Lower lobe of right lung (tissue), 2 donors: ENCODE measurements around the gene ZNF197. TPM values are rescaled to one million over a fixed set of nuclear protein-coding genes. Genes with fewer than 3 reads are reported as not detected.
A peak's percentile ranks its signal among the peaks of the same experiment; 100 is the strongest.

ENCODE experiments used
- ATAC-seq, 2 donors: fragments of 200-7000 bp; cut with Tn5 transposase; one replicate each; pipeline ENCODE4 v1.9.1; 2020 to 2022; ENCODE audit warnings: mild to moderate bottlenecking in 2 of 2, moderate library complexity in 2 of 2
- DNase-seq: peaks from one replicate; pipeline ENCODE4 v3.0.0-alpha.2; 2020
- H3K27ac ChIP-seq: fragments of 200-600 bp; one replicate; pipeline ENCODE4 v1.8.0; 2022
- H3K27me3 ChIP-seq: fragments of 200-600 bp; one replicate; pipeline ENCODE4 v1.8.0; 2022; ENCODE audit warnings: low read depth
- H3K36me3 ChIP-seq: fragments of 200-600 bp; one replicate; pipeline ENCODE4 v1.8.0; 2022; ENCODE audit warnings: mild to moderate bottlenecking
- H3K4me1 ChIP-seq: fragments of 200-600 bp; one replicate; pipeline ENCODE4 v1.8.0; 2022
- H3K4me3 ChIP-seq: fragments of 200-600 bp; one replicate; pipeline ENCODE4 v1.8.0; 2022; ENCODE audit warnings: mild to moderate bottlenecking
- H3K9me3 ChIP-seq: fragments of 200-600 bp; one replicate; pipeline ENCODE4 v1.8.0; 2022
- intact Hi-C: fragments of 100-400 bp; cut with DNase I; formaldehyde crosslinking; loops from one replicate; pipeline ENCODE4 v1.11.0; 2022
- total RNA-seq: library from RNA; stranded (reverse); fragmentation: NEBNext Ultra II Directional; extraction: Animal tissue kit (Norgen Biotek cat#: 25700); gene quantifications from one replicate; pipeline ENCODE4 v1.2.1, GENCODE V29; 2021
- TF ChIP-seq, protein P1 (sequence below): fragments of 200-600 bp; IDR thresholded peaks from one replicate; pipeline ENCODE4 v1.8.0; 2022; ENCODE audit warnings: antibody characterized with exemption, mild to moderate bottlenecking
- donor health status: DM: no; HTN: yes; CAD: no; lungs with severe emphysema.

Gene ZNF197
- total RNA-seq, 1 donor from 2014 or later: 12.6 TPM

DNA sequence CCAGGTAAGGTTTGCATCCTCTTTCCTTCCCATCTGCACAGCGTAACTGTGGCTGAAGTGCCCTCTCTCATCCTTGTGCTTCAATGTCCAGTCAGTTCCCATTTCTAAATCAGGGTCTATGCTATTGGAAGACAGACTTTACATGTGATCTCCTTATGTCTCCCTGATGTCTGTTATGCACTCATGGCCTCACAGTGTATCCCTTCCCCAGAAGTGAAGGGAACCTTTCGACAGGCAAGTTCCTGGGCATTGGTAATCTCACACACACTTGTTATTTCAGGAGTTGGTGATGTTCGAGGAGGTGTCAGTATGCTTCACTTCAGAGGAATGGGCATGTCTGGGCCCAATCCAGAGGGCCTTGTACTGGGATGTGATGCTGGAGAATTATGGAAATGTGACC, 7.4 kb downstream of the ZNF197 start:
- peaks cover 75% of the 10 kb centered on the region for H3K36me3 ChIP-seq
- TF ChIP-seq, protein P1, sequence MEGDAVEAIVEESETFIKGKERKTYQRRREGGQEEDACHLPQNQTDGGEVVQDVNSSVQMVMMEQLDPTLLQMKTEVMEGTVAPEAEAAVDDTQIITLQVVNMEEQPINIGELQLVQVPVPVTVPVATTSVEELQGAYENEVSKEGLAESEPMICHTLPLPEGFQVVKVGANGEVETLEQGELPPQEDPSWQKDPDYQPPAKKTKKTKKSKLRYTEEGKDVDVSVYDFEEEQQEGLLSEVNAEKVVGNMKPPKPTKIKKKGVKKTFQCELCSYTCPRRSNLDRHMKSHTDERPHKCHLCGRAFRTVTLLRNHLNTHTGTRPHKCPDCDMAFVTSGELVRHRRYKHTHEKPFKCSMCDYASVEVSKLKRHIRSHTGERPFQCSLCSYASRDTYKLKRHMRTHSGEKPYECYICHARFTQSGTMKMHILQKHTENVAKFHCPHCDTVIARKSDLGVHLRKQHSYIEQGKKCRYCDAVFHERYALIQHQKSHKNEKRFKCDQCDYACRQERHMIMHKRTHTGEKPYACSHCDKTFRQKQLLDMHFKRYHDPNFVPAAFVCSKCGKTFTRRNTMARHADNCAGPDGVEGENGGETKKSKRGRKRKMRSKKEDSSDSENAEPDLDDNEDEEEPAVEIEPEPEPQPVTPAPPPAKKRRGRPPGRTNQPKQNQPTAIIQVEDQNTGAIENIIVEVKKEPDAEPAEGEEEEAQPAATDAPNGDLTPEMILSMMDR: no peak
- no peak for DNase-seq
- no peak overlapping the region for H3K27ac ChIP-seq
- ATAC-seq: no peak
- H3K4me3 ChIP-seq: no peak overlapping the region
- intact Hi-C loops: no loop called here
- H3K4me1 ChIP-seq: no peaks in the 10 kb centered on the region
- no peaks in the 10 kb centered on the region for H3K9me3 ChIP-seq
- H3K27me3 ChIP-seq: no peaks in the 10 kb centered on the region

DNA sequence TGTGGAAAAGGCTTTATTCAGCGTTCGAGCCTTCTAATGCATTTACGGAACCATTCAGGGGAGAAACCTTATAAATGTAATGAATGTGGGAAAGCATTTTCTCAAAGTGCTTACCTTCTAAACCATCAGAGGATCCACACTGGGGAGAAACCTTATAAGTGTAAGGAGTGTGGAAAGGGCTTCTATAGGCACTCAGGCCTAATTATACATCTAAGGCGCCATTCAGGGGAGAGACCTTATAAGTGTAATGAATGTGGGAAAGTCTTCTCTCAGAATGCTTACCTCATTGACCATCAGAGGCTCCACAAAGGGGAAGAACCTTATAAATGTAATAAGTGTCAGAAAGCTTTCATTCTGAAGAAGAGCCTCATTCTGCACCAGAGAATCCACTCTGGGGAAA, 17.5 kb downstream of the ZNF197 start:
- Histone ChIP-seq H3K9me3 (peaks cover 53% of the 10 kb centered on the region), H3K4me3 (no peak overlapping the region), H3K36me3 (peaks cover 36% of the 10 kb centered on the region), H3K27me3 (no peaks in the 10 kb centered on the region), H3K27ac (no peak overlapping the region), H3K4me1 (no peaks in the 10 kb centered on the region)
- intact Hi-C loops: no loop called here
- DNase-seq (no peak), ATAC-seq (no peak)
- TF ChIP-seq, protein P1: no peak

- H3K4me3 ChIP-seq: no peak overlapping the region
- H3K4me1 ChIP-seq: peaks cover under 1% of the 10 kb centered on the region
- H3K27ac ChIP-seq: no peak overlapping the region
- H3K36me3 ChIP-seq: peaks cover 34% of the 10 kb centered on the region
- intact Hi-C loops: no loop called here
- peaks cover 53% of the 10 kb centered on the region for H3K9me3 ChIP-seq
- TF ChIP-seq, protein P1: no peak
- DNase-seq (no peak), ATAC-seq (no peak)
- H3K27me3 ChIP-seq: no peaks in the 10 kb centered on the region
Measured at GRCh38 chr3:44643024-44643423, 18.2 kb downstream of the ZNF197 start.

DNA sequence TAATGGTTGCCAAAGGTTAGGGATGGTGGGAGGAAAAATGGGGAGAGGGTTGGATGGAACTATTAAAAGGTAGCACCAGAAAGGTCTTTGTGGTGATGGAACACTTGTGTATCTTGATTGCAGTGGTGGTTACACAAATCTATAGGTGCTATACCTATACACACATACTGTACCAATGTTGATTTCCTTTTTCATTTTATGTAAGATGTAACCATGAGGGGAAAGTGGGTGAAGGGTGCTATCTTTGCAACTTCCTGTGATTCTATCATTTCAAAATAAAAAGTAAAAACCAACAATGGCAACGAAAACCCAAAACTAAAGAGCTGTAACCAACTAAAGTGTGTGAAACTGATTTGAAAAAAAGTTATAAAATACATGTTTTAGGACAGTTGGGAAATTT, 22.9 kb downstream of the ZNF197 start:
- no peak for DNase-seq
- TF ChIP-seq, protein P1: no peak
- Histone ChIP-seq H3K9me3 (peaks cover 22% of the 10 kb centered on the region), H3K4me1 (peaks cover 13% of the 10 kb centered on the region), H3K36me3 (peaks cover 28% of the 10 kb centered on the region), H3K4me3 (peak overlapping the region; percentile 93), H3K27ac (no peak overlapping the region), H3K27me3 (no peaks in the 10 kb centered on the region)
- no peak for ATAC-seq
- intact Hi-C loops: no loop called here

DNA sequence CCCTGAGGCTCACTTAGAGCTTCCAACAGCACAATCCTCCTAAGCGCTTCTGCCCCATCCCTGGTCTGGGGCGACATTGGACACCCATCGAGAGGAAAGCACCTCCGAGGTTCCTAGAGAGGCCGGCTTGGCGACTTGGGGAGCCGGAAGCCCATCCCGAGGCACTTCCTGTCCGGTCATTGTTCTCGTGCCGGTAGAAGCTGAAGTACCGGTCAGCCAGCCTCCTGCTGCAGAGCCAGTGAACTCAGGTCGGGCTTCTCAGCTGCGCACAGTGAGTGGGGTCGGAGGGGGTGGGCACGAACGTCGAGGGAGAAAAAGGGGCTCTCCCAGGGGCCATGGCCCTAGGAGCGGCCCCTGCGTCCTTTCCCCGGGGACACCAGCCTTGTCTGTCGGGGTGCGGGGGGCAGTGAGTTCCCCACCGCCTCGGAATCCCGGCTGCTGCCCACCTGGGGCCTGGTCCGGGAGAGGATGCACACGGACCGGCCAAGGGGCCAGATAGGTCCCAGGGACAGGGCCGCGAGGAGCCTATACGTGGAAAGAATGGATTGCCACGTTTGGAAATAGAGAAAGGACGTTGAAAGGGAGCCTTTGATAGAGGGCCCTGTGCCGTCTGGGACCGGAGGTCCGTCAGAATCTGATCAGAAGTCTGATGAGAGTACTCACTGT, 23.9 kb downstream of the ZNF197 start, which contains the start of gene ZNF35:
Gene ZNF35 (plus strand): TSS at position 169 of the 666 bp plus-strand sequence. CDS start 2,336 bp downstream, outside the sequence.
- Histone ChIP-seq H3K4me1 (peaks cover 13% of the 10 kb centered on the region), H3K27ac (peak within 1 kb of the TSS; percentile 79), H3K27me3 (no peaks in the 10 kb centered on the region), H3K36me3 (peaks cover 30% of the 10 kb centered on the region), H3K4me3 (peak within 1 kb of the TSS; percentile 93), H3K9me3 (peaks cover 13% of the 10 kb centered on the region)
- intact Hi-C loops: no loop called here
- ATAC-seq (peak; percentile 97 to 99), DNase-seq (peak; percentile 87)
- TF ChIP-seq, protein P1: no peak
